HG02981 (cell line): ENCODE measurements around the gene IL1F10.

Source experiments
- ATAC-seq: cut with Tn5 transposase; IDR thresholded peaks from one replicate; pipeline ENCODE4 v1.9.1; 2021; ENCODE audit warnings: mild to moderate bottlenecking, moderate library complexity; ENCODE audit not compliant: unreplicated experiment

Gene IL1F10

GRCh38 chr2:113067681-113068080 lies at the start of gene IL1F10:
TSS of gene IL1F10 (plus strand) at chr2:113067970. CDS start at chr2:113072739, 4,769 bp downstream.
- ATAC-seq: no peak

DNA sequence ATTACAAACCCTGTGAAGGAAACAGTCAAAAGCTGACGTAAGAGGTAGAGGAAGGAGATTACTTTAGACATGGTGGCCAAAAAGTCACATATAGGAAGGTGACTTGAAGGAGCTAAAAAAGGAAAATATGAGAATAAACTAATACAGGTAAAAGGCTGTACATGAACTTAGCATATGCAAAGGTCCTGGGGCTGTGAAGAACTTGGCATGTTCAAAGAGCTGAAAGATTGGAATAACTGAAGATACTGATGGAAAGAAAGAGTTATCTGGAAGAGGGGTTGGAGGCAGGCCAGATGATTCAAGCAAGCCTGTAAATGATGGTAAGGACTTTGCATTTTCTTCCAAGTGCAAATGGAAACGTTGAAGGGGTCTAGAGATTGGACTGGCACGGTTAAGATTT lies 49.3 kb upstream of the IL1F10 start:
- ATAC-seq: no peak

- no peak for ATAC-seq
Observed at GRCh38 chr2:113021312-113021711, 46.5 kb upstream of the IL1F10 start.

GRCh38 chr2:113024764-113025163 lies 43.0 kb upstream of the IL1F10 start:
- ATAC-seq: no peak

- ATAC-seq: no peak
Observed at GRCh38 chr2:113025737-113026136, 42.0 kb upstream of the IL1F10 start.

DNA sequence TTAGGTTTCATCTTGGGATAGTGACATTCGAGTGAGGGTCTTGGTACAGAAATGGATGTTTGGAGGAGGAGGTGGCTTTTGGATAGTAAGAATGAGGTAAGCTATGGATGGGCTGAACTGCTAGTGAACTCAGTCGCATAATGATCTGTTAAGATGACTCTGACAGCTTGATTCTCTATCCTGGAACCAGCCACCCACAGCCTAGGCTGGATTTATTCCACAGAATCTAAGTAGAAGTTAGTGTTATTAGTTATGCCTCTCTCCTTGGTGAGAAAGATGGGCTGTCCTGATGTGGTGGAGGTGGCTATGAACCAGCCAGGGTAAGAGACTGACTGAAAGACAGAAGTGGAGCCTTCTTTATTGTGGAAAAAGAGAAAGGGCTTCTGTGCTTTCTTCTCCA lies 40.1 kb upstream of the IL1F10 start:
- no peak for ATAC-seq

- no peak for ATAC-seq
Observed at GRCh38 chr2:113028112-113028511, 39.7 kb upstream of the IL1F10 start.

GRCh38 chr2:113032737-113033136 lies 35.0 kb upstream of the IL1F10 start:
- no peak for ATAC-seq

DNA sequence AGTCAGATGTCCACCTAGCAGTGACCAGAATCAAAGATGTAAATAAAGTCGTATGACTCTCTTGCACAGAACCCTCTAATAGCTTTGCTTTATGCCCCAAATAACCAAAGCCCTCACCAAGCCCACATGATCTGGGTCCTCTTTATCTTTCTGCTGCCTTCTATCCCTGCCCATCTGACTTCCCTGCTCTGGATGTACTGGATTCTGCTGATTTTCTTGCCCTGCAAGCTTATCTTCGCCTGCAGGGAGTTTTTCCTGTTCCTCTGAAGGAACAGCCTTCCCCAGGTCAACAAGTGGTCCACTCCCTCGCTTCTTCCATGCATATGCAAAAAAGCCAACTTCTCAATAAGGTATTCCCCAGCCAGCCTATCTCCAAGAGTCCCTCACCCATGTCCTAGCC lies 33.8 kb upstream of the IL1F10 start:
- no peak for ATAC-seq

- no peak for ATAC-seq
Observed at GRCh38 chr2:113036763-113037162, 31.0 kb upstream of the IL1F10 start.

GRCh38 chr2:113038291-113038690 lies 29.5 kb upstream of the IL1F10 start:
- no peak for ATAC-seq

DNA sequence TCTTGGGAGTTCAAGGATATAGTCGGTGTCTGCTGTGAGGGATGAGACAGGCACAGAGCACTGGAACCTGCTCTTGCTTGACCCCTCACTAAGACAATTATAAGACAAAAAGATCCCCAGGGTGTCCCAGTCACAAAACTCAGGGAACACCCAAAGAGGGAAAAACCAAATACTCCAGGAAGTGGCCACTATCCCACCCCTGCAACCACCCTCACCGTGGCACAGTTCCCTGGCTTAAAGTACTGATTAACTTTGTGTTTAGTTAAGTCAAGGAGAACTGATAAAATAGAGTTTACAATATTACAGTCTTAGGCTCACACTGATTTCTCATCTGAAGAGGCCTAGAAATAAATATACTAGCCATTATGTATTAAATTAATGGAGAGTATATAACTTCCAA lies 28.6 kb upstream of the IL1F10 start:
- ATAC-seq: no peak

GRCh38 chr2:113039719-113040118 lies 28.1 kb upstream of the IL1F10 start:
- no peak for ATAC-seq

- no peak for ATAC-seq
Observed at GRCh38 chr2:113041871-113042270, 25.9 kb upstream of the IL1F10 start.

GRCh38 chr2:113046465-113046864 lies 21.3 kb upstream of the IL1F10 start:
- no peak for ATAC-seq

- no peak for ATAC-seq
Observed at GRCh38 chr2:113050921-113051895, 16.6 kb upstream of the IL1F10 start.

GRCh38 chr2:113052396-113052917 lies 15.3 kb upstream of the IL1F10 start, which contains the start of gene IL36B:
TSS of gene IL36B (minus strand) at chr2:113052867.
- ATAC-seq: no peak

GRCh38 chr2:113053666-113054065 lies 14.1 kb upstream of the IL1F10 start:
- ATAC-seq: no peak

DNA sequence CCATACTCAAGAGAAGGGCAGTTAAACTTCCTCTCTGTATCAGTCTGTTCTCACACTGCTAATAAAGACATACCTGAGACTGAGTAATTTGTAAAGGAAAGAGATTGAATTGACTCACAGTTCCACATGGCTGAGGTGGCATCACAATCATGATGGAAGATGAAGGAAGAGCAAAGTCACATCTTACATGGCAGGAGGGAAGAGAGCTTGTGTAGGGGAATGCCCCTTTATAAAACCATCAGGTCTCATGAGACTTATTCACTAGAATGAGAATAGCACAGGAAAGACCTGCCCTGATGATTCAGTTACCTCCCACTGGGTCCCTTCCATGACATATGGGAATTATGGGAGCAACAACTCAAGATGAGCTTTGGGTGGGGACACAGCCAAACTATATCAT lies 13.7 kb upstream of the IL1F10 start:
- ATAC-seq: no peak

GRCh38 chr2:113056521-113056920 lies 11.2 kb upstream of the IL1F10 start:
- no peak for ATAC-seq

DNA sequence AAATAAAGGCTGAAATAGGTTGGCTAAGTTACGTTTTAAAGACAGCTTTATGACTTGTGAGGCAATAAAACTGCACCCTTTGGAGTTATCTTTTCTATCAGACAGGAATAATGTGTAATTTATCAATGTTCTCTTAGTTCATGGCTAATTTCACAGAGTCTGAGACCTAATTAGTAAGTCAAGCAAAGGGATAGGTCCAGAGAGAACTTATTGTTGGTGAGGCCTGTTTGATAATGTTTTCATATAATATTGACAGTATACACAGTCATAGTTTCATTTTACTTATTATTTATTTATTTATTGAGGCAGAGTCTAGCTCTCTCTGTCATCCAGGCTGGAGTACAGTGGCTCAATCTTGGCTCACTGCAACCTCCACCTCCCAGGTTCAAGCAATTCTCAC lies 10.7 kb upstream of the IL1F10 start:
- ATAC-seq: no peak

- no peak for ATAC-seq
Observed at GRCh38 chr2:113058411-113058994, 9.3 kb upstream of the IL1F10 start.
